Osteocyte (in vitro differentiated cells): ENCODE measurements around the gene PHACTR2. TPM values are rescaled to one million over a fixed set of nuclear protein-coding genes. Genes with fewer than 3 reads are reported as not detected.

Source experiments
- DNase-seq: peaks from one replicate; pipeline ENCODE4 v3.0.0; 2021; ENCODE audit warnings: mixed read lengths; ENCODE audit not compliant: unreplicated experiment; ENCODE audit errors: extremely low spot score
- H3K27ac Mint-ChIP-seq: one replicate; pipeline ENCODE4 v1.8.0; 2021; ENCODE audit warnings: mild to moderate bottlenecking, mixed read lengths; ENCODE audit not compliant: unreplicated experiment
- H3K27me3 Mint-ChIP-seq: one replicate; pipeline ENCODE4 v1.8.0; 2021; ENCODE audit warnings: mixed read lengths; ENCODE audit not compliant: unreplicated experiment
- H3K36me3 Mint-ChIP-seq: one replicate; pipeline ENCODE4 v1.8.0; 2021; ENCODE audit warnings: mixed read lengths; ENCODE audit not compliant: unreplicated experiment
- H3K4me1 Mint-ChIP-seq: one replicate; pipeline ENCODE4 v1.8.0; 2021; ENCODE audit warnings: mixed read lengths; ENCODE audit not compliant: unreplicated experiment
- H3K4me3 Mint-ChIP-seq: one replicate; pipeline ENCODE4 v1.8.0; 2021; ENCODE audit warnings: mild to moderate bottlenecking, moderate library complexity, mixed read lengths; ENCODE audit not compliant: unreplicated experiment
- H3K9me3 Mint-ChIP-seq: one replicate; pipeline ENCODE4 v1.8.0; 2021; ENCODE audit warnings: mixed read lengths; ENCODE audit not compliant: unreplicated experiment
- CTCF ChIP-seq: fragments of 200-600 bp; sonication (generic); IDR thresholded peaks from 2 replicates; pipeline ENCODE4 v1.5.0; 2021; ENCODE audit warnings: antibody characterized with exemption, mild to moderate bottlenecking, moderate library complexity
- total RNA-seq: library from RNA; stranded (reverse); gene quantifications from 2 replicates; pipeline ENCODE4 v1.2.1, GENCODE V29; 2021

PHACTR2 gene
- total RNA-seq, 1 donor from 2014 or later: 312 TPM

DNA sequence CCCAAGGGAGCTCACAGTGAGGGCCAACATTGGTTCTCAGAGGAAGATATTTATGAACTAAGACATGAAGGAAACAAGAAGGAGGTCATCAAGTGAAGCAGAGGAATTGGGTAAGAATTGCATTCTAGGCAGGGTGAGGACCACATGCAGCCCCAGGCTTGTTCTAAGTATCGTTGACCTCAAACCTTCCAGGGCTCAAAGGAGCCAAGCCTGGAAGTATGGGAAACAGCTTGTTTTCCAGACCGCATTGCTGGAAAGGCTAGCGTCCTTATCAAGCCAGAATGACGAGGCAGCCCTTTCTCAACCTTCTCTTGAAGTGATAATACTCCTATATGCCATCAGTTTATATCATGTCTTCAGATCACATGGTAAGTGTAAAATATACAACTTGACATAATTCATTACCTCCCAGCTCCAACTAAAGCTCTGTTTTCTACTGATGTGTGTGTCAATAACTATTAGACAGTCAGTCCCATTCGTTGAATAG is 79.6 kb downstream of the PHACTR2 start:
- DNase-seq: no peak
- no peak for TF ChIP-seq CTCF
- H3K27ac Mint-ChIP-seq: no peak overlapping the region
- peaks cover 66% of the 10 kb centered on the region for H3K36me3 Mint-ChIP-seq
- H3K4me1 Mint-ChIP-seq: peaks cover 31% of the 10 kb centered on the region
- H3K9me3 Mint-ChIP-seq: no peaks in the 10 kb centered on the region
- H3K4me3 Mint-ChIP-seq: no peak overlapping the region
- no peaks in the 10 kb centered on the region for H3K27me3 Mint-ChIP-seq

DNA sequence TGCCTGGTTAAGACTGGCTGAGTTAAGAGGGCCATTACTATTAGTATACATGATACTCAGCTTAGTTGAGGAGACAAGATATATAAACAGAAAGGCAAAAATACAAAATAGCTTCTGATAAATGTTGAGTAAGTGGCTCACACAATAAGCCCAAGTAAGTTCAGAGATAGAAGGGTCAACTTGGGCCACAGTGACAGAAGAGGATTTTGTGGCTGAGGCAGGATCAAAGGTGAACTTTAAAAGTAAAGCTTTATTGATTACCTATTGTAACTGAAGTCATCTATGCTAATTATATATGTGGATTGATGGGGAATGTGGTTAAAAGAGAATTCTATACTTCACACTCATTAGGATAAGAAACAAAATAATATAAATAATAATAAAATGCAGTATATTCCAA is 80.8 kb downstream of the PHACTR2 start:
- H3K9me3 Mint-ChIP-seq: no peaks in the 10 kb centered on the region
- H3K36me3 Mint-ChIP-seq: peaks cover 63% of the 10 kb centered on the region
- H3K4me1 Mint-ChIP-seq: peaks cover 20% of the 10 kb centered on the region
- H3K27me3 Mint-ChIP-seq: no peaks in the 10 kb centered on the region
- no peak for DNase-seq
- H3K27ac Mint-ChIP-seq: no peak overlapping the region
- no peak for TF ChIP-seq CTCF
- no peak overlapping the region for H3K4me3 Mint-ChIP-seq

DNA sequence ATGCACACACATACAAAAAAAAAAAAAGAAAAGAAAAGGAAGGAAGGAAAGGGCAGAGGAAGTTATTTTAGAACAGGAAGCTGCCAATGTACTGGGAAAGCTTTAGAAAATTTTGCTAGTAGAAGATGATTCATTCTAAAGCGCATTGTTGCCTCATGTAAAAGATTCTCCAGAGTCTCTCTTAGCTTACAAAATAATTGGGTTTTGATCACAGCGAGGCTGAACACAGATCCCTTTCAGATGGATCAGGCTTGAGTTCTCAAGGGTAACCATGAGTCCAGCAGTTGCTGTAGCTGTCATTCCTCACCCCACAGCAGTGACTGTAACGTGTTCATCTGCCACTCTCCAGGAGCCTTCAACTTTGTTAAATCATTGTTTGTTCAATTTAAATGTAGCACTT is 81.9 kb downstream of the PHACTR2 start:
- Mint-ChIP-seq H3K36me3 (peaks cover 64% of the 10 kb centered on the region), H3K4me3 (no peak overlapping the region), H3K9me3 (no peaks in the 10 kb centered on the region), H3K27me3 (no peaks in the 10 kb centered on the region), H3K27ac (peak overlapping the region; percentile 68), H3K4me1 (peaks cover 13% of the 10 kb centered on the region)
- TF ChIP-seq CTCF: no peak
- no peak for DNase-seq

- DNase-seq: no peak
- no peak for TF ChIP-seq CTCF
- Mint-ChIP-seq H3K27ac (no peak overlapping the region), H3K4me3 (no peak overlapping the region), H3K36me3 (peaks cover 66% of the 10 kb centered on the region), H3K4me1 (peaks cover 5% of the 10 kb centered on the region), H3K27me3 (no peaks in the 10 kb centered on the region), H3K9me3 (no peaks in the 10 kb centered on the region)
Measured at GRCh38 chr6:143761074-143761473, 83.3 kb downstream of the PHACTR2 start.

DNA sequence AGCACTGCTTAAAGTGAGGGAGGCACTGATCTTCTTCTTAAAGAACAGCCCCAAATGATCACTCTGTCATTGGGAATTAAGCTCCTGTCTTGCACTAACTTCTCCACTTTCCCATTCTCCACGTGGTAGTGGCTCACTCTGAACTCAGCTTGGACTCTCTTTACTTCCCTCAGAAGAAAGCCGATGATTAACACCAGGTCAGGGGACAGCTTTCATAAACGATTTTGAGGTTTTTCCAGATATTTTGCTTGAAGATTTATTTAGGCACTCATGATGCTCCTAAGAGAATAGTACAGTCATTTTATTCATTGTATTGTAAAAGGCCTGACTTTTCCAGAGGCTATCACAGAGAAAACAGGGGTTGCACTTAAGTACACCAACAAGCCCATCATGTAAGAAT is 84.4 kb downstream of the PHACTR2 start:
- peak overlapping the region; percentile 43 for H3K27ac Mint-ChIP-seq
- no peak for DNase-seq
- H3K36me3 Mint-ChIP-seq: peaks cover 73% of the 10 kb centered on the region
- peaks cover 4% of the 10 kb centered on the region for H3K4me1 Mint-ChIP-seq
- H3K9me3 Mint-ChIP-seq: no peaks in the 10 kb centered on the region
- H3K4me3 Mint-ChIP-seq: no peak overlapping the region
- TF ChIP-seq CTCF: no peak
- H3K27me3 Mint-ChIP-seq: no peaks in the 10 kb centered on the region
